Gastrocnemius medialis (tissue), 4 donors: ENCODE results near the gene EIF2B2. TPM values are rescaled to one million over a fixed set of nuclear protein-coding genes. Genes with fewer than 3 reads are reported as not detected.

Experiments used
- ATAC-seq, 2 donors: fragments of 150-250 bp; one replicate each; pipeline ENCODE4 v1.9.1; 2016
- DNase-seq, 2 donors: peaks; one replicate each; pipeline ENCODE4 v3.0.0-alpha.2; 2019
- H3K27ac ChIP-seq, 4 donors: fragments of 200-600 bp; sonication (generic); 1 replicate in 1 of 4; 2 replicates in 3 of 4; pipeline ENCODE4 v1.5.1; 2016 to 2018; ENCODE audit warnings: mild to moderate bottlenecking in 2 of 4, moderate library complexity in 1 of 4
- H3K27me3 ChIP-seq, 3 donors: fragments of 200-600 bp; sonication (generic) in 2 of 3; 1 replicate in 1 of 3; 2 replicates in 2 of 3; pipeline versions ENCODE4 v1.5.1 to v1.6.0; 2016 to 2019; ENCODE audit warnings: mild to moderate bottlenecking in 1 of 3, moderate library complexity in 1 of 3
- H3K36me3 ChIP-seq, 2 donors: fragments of 200-600 bp; sonication (generic) in 1 of 2; one replicate each; pipeline ENCODE4 v1.5.1; 2017 to 2018
- H3K4me1 ChIP-seq, 2 donors: fragments of 200-600 bp; sonication (generic) in 1 of 2; one replicate each; pipeline ENCODE4 v1.5.1; 2016 to 2017; ENCODE audit warnings: mild to moderate bottlenecking in 2 of 2
- H3K4me3 ChIP-seq, 4 donors: fragments of 200-600 bp; sonication (generic) in 3 of 4; 1 replicate in 1 of 4; 2 replicates in 3 of 4; pipeline ENCODE4 v1.5.1; 2016 to 2019; ENCODE audit warnings: mild to moderate bottlenecking in 2 of 4
- H3K9me3 ChIP-seq, 3 donors: fragments of 200-600 bp; sonication (generic) in 2 of 3; 1 replicate in 1 of 3; 2 replicates in 2 of 3; pipeline ENCODE4 v1.5.1; 2016 to 2019
- POLR2A ChIP-seq, 2 donors: fragments of 450-650 bp; IDR thresholded peaks; one replicate each; pipeline ENCODE4 v1.6.1; 2017; ENCODE audit warnings: antibody characterized with exemption in 2 of 2, mild to moderate bottlenecking in 2 of 2, moderate library complexity in 2 of 2
- in situ Hi-C, 4 donors: fragments of 200-750 bp; cut with MboI; loops; one replicate each; pipeline versions ENCODE4 v1.15.0 to v1.8.0; 2017; ENCODE audit warnings: low sequenced_read_pairs in 4 of 4
- intact Hi-C: fragments of 100-400 bp; cut with DNase I; formaldehyde crosslinking; loops from one replicate; pipeline ENCODE4 v1.15.1; 2023; ENCODE audit warnings: low total_unique reads
- total RNA-seq, 4 donors: library from RNA; depleted of rRNA; stranded (reverse); fragments of >200 nt; gene quantifications; one replicate each; pipeline versions ENCODE4 v1.1.0 to v1.2.3, GENCODE V29; 2016
- TF ChIP-seq, protein P1 (sequence below), 5 experiments: fragments of 450-650 bp in 3 of 5; fragments of 200-600 bp in 2 of 5; sonication (generic) in 2 of 5; IDR thresholded peaks in 4 of 5; conservative IDR thresholded peaks in 1 of 5; 1 replicate in 4 of 5; 2 replicates in 1 of 5; pipeline ENCODE4 v1.5.1; 2016 to 2019; ENCODE audit warnings: antibody characterized with exemption in 5 of 5, mild to moderate bottlenecking in 3 of 5, moderate library complexity in 3 of 5

EIF2B2 gene
- total RNA-seq, 4 donors from 2014 or later, result 42.7 to 79.0 (median 69.9) TPM

- intact Hi-C loops (loop anchor here (2.0 kb wide), 1 partner anchor 32 kb away; no protein-coding TSS in a partner anchor), in situ Hi-C loops (no loop called here)
- Histone ChIP-seq H3K27me3 (no peaks in the 10 kb centered on the region), H3K9me3 (no peaks in the 10 kb centered on the region), H3K4me3 (no peak overlapping the region), H3K36me3 (no peaks in the 10 kb centered on the region), H3K27ac (no peak overlapping the region), H3K4me1 (peaks cover 52 to 58% of the 10 kb centered on the region in 2 donors)
- TF ChIP-seq, protein P1, sequence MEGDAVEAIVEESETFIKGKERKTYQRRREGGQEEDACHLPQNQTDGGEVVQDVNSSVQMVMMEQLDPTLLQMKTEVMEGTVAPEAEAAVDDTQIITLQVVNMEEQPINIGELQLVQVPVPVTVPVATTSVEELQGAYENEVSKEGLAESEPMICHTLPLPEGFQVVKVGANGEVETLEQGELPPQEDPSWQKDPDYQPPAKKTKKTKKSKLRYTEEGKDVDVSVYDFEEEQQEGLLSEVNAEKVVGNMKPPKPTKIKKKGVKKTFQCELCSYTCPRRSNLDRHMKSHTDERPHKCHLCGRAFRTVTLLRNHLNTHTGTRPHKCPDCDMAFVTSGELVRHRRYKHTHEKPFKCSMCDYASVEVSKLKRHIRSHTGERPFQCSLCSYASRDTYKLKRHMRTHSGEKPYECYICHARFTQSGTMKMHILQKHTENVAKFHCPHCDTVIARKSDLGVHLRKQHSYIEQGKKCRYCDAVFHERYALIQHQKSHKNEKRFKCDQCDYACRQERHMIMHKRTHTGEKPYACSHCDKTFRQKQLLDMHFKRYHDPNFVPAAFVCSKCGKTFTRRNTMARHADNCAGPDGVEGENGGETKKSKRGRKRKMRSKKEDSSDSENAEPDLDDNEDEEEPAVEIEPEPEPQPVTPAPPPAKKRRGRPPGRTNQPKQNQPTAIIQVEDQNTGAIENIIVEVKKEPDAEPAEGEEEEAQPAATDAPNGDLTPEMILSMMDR (IDR thresholded peaks at IDR 0.05 in 4 of 5, conservative IDR thresholded peaks at IDR 0.05 in 1 of 5), result no peak
- TF ChIP-seq POLR2A (IDR thresholded peaks at IDR 0.05), result no peak
- DNase-seq (no peak), ATAC-seq (no peak)
Observed at GRCh38 chr14:74978416-74978947, 24.2 kb upstream of the EIF2B2 start.

DNA sequence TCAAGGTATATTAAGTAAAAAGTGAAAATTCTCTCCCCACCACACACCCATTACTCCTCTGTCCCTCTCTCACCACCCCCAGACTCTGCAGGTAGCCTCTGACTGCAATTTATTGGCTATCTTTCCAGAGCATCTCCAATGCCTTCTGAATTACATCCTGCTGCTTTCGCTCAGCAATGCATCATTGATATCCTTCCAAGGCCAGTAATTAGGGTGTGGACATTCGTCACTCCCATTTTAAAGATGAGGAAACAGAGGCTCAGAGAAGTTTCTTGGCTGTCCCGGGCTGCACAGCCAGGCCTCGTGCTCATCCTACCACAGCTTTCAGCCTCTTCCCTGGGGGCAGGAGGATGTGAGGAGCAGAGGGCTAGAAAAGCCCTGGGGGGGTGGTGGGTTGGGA is 23.7 kb upstream of the EIF2B2 start:
- Histone ChIP-seq H3K27me3 (no peaks in the 10 kb centered on the region), H3K36me3 (no peaks in the 10 kb centered on the region), H3K27ac (peak overlapping the region; percentile 67 to 79 (median 72)), H3K9me3 (no peaks in the 10 kb centered on the region), H3K4me3 (no peak overlapping the region), H3K4me1 (peaks cover 47 to 52% of the 10 kb centered on the region in 2 donors)
- intact Hi-C loops, result loop anchor here (2.0 kb wide), 1 partner anchor 32 kb away; no protein-coding TSS in a partner anchor
- in situ Hi-C loops, result no loop called here
- ATAC-seq, result no peak
- no peak for TF ChIP-seq POLR2A (IDR thresholded peaks at IDR 0.05)
- TF ChIP-seq, protein P1 (IDR thresholded peaks at IDR 0.05 in 4 of 5, conservative IDR thresholded peaks at IDR 0.05 in 1 of 5), result no peak
- no peak for DNase-seq

DNA sequence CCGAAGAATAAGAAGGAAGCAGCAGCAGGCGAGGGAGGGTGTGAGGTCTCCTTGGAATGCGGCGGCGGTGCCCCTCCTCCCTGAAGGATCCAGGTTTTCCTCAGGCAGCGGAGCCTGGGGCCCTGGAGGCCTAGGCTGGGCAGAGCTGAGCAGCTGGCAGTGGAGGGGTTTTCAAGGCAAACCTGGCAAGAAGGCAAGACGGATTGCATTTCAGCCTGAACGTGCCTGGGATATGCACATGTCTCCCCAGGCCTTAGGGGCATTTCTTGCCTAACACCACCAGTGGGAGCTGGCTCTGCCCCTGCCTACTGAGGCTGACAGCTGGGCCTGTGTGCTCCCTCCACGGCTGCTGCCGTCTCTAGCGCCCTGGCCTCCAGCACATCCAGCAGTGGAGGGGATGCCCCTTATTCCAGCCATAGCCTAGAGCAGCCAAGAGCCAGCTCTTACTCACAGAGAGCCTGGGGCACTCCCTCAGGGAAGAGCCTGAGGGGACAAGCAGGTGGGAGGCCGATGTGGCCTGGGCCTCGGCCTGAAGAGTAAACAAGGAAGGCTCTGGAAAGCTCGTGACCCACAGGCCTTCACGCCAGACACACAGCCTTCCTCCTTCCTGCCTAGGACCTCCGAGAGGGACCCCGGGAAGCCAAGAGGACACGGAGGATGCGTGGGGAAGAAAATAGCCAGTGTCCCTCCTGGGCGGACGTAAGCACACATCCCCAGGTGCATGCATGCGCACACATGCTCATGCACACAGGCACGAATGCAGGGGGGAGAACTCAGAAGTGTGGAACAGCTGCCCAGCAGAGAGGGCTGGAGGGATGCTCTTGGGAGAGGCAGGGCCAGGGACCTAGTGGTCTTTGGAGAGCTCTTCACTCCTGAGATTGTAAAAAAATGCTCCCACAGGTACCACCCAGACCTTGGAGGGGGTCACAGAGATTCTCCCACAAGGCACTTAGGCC is 23.0 kb upstream of the EIF2B2 start:
- Histone ChIP-seq H3K4me3 (no peak overlapping the region), H3K27me3 (no peaks in the 10 kb centered on the region), H3K4me1 (peaks cover 40 to 46% of the 10 kb centered on the region in 2 donors), H3K9me3 (no peaks in the 10 kb centered on the region), H3K27ac (peak overlapping the region; percentile 67 to 79 (median 72)), H3K36me3 (no peaks in the 10 kb centered on the region)
- intact Hi-C loops, result loop anchor here (2.0 kb wide), 1 partner anchor 33 kb away; no protein-coding TSS in a partner anchor
- in situ Hi-C loops, result no loop called here
- no peak for TF ChIP-seq POLR2A (IDR thresholded peaks at IDR 0.05)
- TF ChIP-seq, protein P1 (IDR thresholded peaks at IDR 0.05 in 4 of 5, conservative IDR thresholded peaks at IDR 0.05 in 1 of 5), result peak in 2 of 5 experiments; percentile 19
- ATAC-seq (peak; percentile 78 to 89), DNase-seq (peak; percentile 75 to 88)

- ATAC-seq (no peak), DNase-seq (no peak)
- Histone ChIP-seq H3K9me3 (no peaks in the 10 kb centered on the region), H3K36me3 (no peaks in the 10 kb centered on the region), H3K4me3 (no peak overlapping the region), H3K27ac (peak overlapping the region; percentile 26 to 73 (median 70)), H3K4me1 (peaks cover 38 to 39% of the 10 kb centered on the region in 2 donors), H3K27me3 (no peaks in the 10 kb centered on the region)
- in situ Hi-C loops (no loop called here), intact Hi-C loops (no loop called here)
- no peak for TF ChIP-seq POLR2A (IDR thresholded peaks at IDR 0.05)
- TF ChIP-seq, protein P1 (IDR thresholded peaks at IDR 0.05 in 4 of 5, conservative IDR thresholded peaks at IDR 0.05 in 1 of 5), result no peak
Observed at GRCh38 chr14:74980398-74980730, 22.4 kb upstream of the EIF2B2 start.
